ENCODE measurements around the gene PTAR1. TPM values are rescaled to one million over a fixed set of nuclear protein-coding genes. Genes with fewer than 3 reads are reported as not detected.
A peak's percentile ranks its signal among the peaks of the same experiment; 100 is the strongest.
"Not testable (repeated sequence)": the region's sequence is repeated elsewhere in the genome, so short reads cannot be mapped to it uniquely, and the experiment has no call there.

PTAR1 gene
- total and polyA plus RNA-seq, 8 donors, result 49.5 to 117 (median 73.1) TPM

DNA sequence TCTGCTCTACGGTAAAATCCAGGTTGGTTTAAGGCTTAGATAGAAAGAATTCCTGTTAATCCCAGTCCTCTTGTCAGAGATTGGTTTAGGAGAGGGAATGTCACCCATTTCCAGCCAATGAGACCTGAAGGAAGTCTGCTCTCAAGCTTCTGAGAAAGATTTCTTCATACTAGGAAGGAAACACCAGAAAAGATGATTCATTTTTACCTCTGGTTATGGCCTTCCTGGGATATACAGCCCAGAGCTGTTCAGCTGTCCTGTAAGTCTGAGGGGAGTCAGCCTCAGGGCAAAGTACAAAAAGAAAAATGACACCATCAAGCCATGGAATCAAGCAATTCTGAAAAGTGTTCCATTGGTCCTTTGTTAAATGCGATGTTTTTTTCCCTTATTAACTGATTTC is 42.2 kb upstream of the PTAR1 start:
- DNase-seq, result no peak
- TF ChIP-seq, protein P1, sequence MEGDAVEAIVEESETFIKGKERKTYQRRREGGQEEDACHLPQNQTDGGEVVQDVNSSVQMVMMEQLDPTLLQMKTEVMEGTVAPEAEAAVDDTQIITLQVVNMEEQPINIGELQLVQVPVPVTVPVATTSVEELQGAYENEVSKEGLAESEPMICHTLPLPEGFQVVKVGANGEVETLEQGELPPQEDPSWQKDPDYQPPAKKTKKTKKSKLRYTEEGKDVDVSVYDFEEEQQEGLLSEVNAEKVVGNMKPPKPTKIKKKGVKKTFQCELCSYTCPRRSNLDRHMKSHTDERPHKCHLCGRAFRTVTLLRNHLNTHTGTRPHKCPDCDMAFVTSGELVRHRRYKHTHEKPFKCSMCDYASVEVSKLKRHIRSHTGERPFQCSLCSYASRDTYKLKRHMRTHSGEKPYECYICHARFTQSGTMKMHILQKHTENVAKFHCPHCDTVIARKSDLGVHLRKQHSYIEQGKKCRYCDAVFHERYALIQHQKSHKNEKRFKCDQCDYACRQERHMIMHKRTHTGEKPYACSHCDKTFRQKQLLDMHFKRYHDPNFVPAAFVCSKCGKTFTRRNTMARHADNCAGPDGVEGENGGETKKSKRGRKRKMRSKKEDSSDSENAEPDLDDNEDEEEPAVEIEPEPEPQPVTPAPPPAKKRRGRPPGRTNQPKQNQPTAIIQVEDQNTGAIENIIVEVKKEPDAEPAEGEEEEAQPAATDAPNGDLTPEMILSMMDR (IDR thresholded peaks at IDR 0.05), result no peak
- Histone ChIP-seq H3K36me3 (no peaks in the 10 kb centered on the region), H3K27me3 (no peaks in the 10 kb centered on the region), H3K27ac (no peak overlapping the region), H3K9me3 (no peaks in the 10 kb centered on the region), H3K4me3 (no peak overlapping the region), H3K4me1 (peaks cover 4% of the 10 kb centered on the region in 2 donors)
- ATAC-seq, result no peak
- intact Hi-C loops (cut with DNase I), result no loop called here

DNA sequence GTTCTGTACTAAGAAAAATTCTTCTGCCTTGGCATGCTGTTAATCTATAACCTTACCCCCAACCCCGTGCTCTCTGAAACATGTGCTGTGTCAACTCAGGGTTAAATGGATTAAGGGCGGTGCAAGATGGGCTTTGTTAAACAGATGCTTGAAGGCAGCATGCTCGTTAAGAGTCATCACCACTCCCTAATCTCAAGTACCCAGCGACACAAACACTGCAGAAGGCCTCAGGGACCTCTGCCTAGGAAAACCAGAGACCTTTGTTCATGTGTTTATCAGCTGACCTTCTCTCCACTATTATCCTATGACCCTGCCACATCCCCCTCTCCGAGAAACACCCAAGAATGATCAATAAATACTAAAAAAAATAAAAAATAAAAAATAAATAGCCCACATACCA is 40.2 kb upstream of the PTAR1 start:
- ATAC-seq; intact Hi-C loops (cut with DNase I): not testable (repeated sequence)

DNA sequence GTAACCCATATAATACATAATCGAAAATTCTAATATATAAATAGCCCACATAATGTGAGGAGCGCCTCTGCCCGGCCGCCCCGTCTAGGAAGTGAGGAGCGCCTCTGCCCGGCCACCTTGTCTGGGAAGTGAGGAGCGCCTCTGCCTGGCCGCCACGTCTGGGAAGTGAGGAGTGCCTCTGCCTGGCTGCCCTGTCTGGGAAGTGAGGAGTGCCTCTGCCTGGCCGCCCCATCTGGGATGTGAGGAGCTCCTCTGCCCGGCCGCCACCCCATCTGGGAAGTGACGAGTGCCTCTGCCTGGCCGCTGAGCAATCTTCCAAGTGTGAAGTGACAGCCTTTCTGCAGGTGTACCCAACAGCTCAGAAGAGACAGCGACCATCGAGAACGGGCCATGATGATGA is 39.7 kb upstream of the PTAR1 start:
- DNase-seq, result peak in 1 of 4 donors; percentile 71
- not testable (repeated sequence) for ATAC-seq

More for the DNA sequence above, 40.2 kb upstream of the PTAR1 start:
- not testable (repeated sequence) for H3K4me1 ChIP-seq, H3K36me3 ChIP-seq, DNase-seq, H3K27ac ChIP-seq, H3K27me3 ChIP-seq, H3K4me3 ChIP-seq, H3K9me3 ChIP-seq

DNA sequence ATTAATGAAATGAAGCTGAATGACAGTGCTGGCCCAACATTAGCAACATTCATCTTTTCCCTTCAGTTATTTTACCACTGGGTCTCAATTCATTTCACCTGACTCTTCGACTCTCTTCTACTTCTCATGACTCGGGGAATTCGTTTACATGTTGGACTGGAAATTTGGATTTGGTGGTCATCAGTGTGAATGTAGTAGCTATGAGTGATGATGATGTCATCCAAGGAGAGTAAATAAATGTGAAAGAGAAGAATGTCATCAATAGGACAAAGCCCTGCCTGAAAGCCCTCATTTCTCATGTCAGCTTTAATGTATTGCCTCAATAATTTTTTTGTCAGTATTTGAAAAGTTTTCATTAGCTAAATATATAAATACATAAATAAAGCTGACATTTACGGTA is 38.9 kb upstream of the PTAR1 start:
- no peak for DNase-seq
- Histone ChIP-seq H3K4me1 (no peaks in the 10 kb centered on the region), H3K27ac (no peak overlapping the region), H3K27me3 (no peaks in the 10 kb centered on the region), H3K4me3 (no peak overlapping the region), H3K36me3 (no peaks in the 10 kb centered on the region), H3K9me3 (no peaks in the 10 kb centered on the region)
- TF ChIP-seq, protein P1 (IDR thresholded peaks at IDR 0.05), result no peak
- ATAC-seq, result no peak
- intact Hi-C loops (cut with DNase I), result no loop called here

More for the DNA sequence above, 39.7 kb upstream of the PTAR1 start:
- H3K4me3 ChIP-seq; H3K4me1 ChIP-seq; intact Hi-C loops (cut with DNase I); H3K27ac ChIP-seq; H3K27me3 ChIP-seq; H3K36me3 ChIP-seq; H3K9me3 ChIP-seq: not testable (repeated sequence)

DNA sequence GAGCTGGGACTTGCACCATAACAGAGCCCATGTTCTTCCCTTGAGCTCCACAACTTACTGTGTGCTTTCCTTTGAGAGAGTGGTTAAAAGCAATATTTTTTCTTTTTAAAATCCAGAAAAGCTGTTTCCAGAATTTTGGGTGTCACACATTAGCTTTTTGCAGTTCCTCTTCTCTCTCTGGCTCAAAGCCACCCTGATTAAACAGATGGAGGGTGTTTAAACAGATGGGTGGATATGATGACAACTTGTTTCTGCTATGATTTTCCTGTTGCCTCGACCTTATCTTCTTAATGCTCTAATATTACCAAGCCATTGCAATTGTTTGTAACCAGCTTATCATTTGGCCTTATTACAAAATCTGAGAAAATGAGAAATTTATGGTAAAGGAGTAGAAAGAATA is 37.9 kb upstream of the PTAR1 start:
- ATAC-seq (no peak), DNase-seq (peak in 2 of 4 donors; percentile 37 to 59)
- intact Hi-C loops (cut with DNase I), result no loop called here
- Histone ChIP-seq H3K4me1 (no peaks in the 10 kb centered on the region), H3K27me3 (no peaks in the 10 kb centered on the region), H3K27ac (no peak overlapping the region), H3K36me3 (no peaks in the 10 kb centered on the region), H3K9me3 (no peaks in the 10 kb centered on the region), H3K4me3 (no peak overlapping the region)
- TF ChIP-seq, protein P1 (IDR thresholded peaks at IDR 0.05), result no peak

DNA sequence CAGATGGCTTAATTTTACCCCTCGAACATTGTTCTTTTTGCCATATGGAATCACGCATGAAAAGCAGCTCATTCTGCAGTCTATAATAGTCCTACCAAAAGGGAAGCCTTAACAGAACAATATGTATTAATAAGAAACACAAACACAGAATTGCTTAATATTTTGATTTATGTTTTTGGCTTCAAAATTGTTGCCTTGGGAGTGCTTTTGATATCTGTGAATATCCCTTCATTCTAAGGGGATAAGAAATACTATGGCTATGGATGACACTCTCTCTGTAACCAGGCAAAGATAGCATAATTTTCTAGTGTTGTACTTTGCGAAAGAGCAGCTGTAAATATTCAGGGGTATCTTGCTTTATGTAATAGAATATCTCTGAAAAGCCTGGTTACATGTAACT is 34.5 kb upstream of the PTAR1 start:
- no peak for ATAC-seq
- DNase-seq, result peak in 2 of 4 donors; percentile 44

More for the DNA sequence above, 34.5 kb upstream of the PTAR1 start:
- intact Hi-C loops (cut with DNase I), result no loop called here
- TF ChIP-seq, protein P1 (IDR thresholded peaks at IDR 0.05), result no peak
- Histone ChIP-seq H3K4me1 (no peaks in the 10 kb centered on the region), H3K27me3 (peaks cover 0 to 6% of the 10 kb centered on the region in 2 donors), H3K36me3 (no peaks in the 10 kb centered on the region), H3K4me3 (no peak overlapping the region), H3K9me3 (no peaks in the 10 kb centered on the region), H3K27ac (no peak overlapping the region)

Measured in left lung (tissue), 10 donors.